Thyroid gland (tissue), 4 donors: ENCODE data around the gene ENKD1. TPM values are rescaled to one million over a fixed set of nuclear protein-coding genes. Genes with fewer than 3 reads are reported as not detected.
A peak's percentile ranks its signal among the peaks of the same experiment; 100 is the strongest.

Experiments
- DNase-seq, 2 donors: peaks; one replicate each; pipeline ENCODE4 v3.0.0-alpha.2; 2019
- H3K27ac ChIP-seq, 3 donors: fragments of 200-600 bp; sonication (generic); 1 replicate in 2 of 3; 2 replicates in 1 of 3; pipeline ENCODE4 v1.5.1; 2016 to 2019; ENCODE audit warnings: mild to moderate bottlenecking in 1 of 3, moderate library complexity in 1 of 3
- H3K27me3 ChIP-seq: fragments of 200-600 bp; sonication (generic); one replicate; pipeline ENCODE4 v1.5.1; 2019
- H3K36me3 ChIP-seq, 2 donors: fragments of 200-600 bp; sonication (generic); one replicate each; pipeline ENCODE4 v1.5.1; 2016 to 2019
- H3K4me1 ChIP-seq, 2 donors: fragments of 200-600 bp; sonication (generic); one replicate each; pipeline ENCODE4 v1.5.1; 2017 to 2019
- H3K4me3 ChIP-seq, 3 donors: fragments of 200-600 bp; sonication (generic); replicated peaks in 1 of 3; 1 replicate in 2 of 3; 2 replicates in 1 of 3; pipeline ENCODE4 v1.5.1; 2016; ENCODE audit warnings: mild to moderate bottlenecking in 1 of 3
- H3K9me3 ChIP-seq: fragments of 200-600 bp; sonication (generic); one replicate; pipeline ENCODE4 v1.5.1; 2017
- POLR2A ChIP-seq, 2 donors: fragments of 450-650 bp; IDR thresholded peaks; one replicate each; pipeline ENCODE4 v1.6.1; 2017; ENCODE audit warnings: antibody characterized with exemption in 2 of 2, mild to moderate bottlenecking in 2 of 2, moderate library complexity in 1 of 2
- WGBS, 2 donors: methylation state at CpG; one replicate each; pipeline ENCODE4 v1.1.5; 2017; 5-methylcytosine and 5-hydroxymethylcytosine counted together
- intact Hi-C: fragments of 100-400 bp; cut with DNase I; formaldehyde crosslinking; loops from one replicate; pipeline ENCODE4 v1.15.1; 2023
- total RNA-seq, 4 donors: library from RNA; depleted of rRNA; stranded (reverse); fragments of >200 nt; gene quantifications; one replicate each; pipeline ENCODE4 v1.2.3, GENCODE V29; 2016
- TF ChIP-seq, protein P1 (sequence below), 6 experiments: fragments of 200-600 bp in 3 of 6; fragments of 450-650 bp in 3 of 6; sonication (generic) in 3 of 6; IDR thresholded peaks; one replicate each; pipeline ENCODE4 v1.5.1; 2016 to 2019; ENCODE audit warnings: antibody characterized with exemption in 6 of 6, mild to moderate bottlenecking in 2 of 6, inconsistent platforms in 1 of 6, moderate library complexity in 1 of 6

The ENKD1 gene
- total RNA-seq, 4 donors from 2014 or later: 14.2 to 33.2 (median 21.9) TPM

- intact Hi-C loops: loop anchor here (5.0 kb wide), 1 partner anchor 126 kb away; no protein-coding TSS in a partner anchor
- Histone ChIP-seq H3K36me3 (no peaks in the 10 kb centered on the region), H3K27me3 (no peaks in the 10 kb centered on the region), H3K27ac (peak overlapping the region in 1 of 3 donors; percentile 0), H3K4me1 (peaks cover 42 to 63% of the 10 kb centered on the region in 2 donors), H3K4me3 (no peak overlapping the region), H3K9me3 (no peaks in the 10 kb centered on the region)
- no peak for DNase-seq
- no peak for TF ChIP-seq POLR2A (IDR thresholded peaks at IDR 0.05)
- TF ChIP-seq, protein P1, sequence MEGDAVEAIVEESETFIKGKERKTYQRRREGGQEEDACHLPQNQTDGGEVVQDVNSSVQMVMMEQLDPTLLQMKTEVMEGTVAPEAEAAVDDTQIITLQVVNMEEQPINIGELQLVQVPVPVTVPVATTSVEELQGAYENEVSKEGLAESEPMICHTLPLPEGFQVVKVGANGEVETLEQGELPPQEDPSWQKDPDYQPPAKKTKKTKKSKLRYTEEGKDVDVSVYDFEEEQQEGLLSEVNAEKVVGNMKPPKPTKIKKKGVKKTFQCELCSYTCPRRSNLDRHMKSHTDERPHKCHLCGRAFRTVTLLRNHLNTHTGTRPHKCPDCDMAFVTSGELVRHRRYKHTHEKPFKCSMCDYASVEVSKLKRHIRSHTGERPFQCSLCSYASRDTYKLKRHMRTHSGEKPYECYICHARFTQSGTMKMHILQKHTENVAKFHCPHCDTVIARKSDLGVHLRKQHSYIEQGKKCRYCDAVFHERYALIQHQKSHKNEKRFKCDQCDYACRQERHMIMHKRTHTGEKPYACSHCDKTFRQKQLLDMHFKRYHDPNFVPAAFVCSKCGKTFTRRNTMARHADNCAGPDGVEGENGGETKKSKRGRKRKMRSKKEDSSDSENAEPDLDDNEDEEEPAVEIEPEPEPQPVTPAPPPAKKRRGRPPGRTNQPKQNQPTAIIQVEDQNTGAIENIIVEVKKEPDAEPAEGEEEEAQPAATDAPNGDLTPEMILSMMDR (IDR thresholded peaks at IDR 0.05): no peak
- WGBS, 2 donors: 71 to 73% methylated on average over 4 of the region's 4 CpGs
These were observed 10.0 kb upstream of the ENKD1 start for GRCh38 chr16:67676516-67676915.

GRCh38 chr16:67675999-67676398 is 9.4 kb upstream of the ENKD1 start:
- Histone ChIP-seq H3K4me1 (peaks cover 42 to 63% of the 10 kb centered on the region in 2 donors), H3K27ac (no peak overlapping the region), H3K9me3 (no peaks in the 10 kb centered on the region), H3K36me3 (no peaks in the 10 kb centered on the region), H3K27me3 (no peaks in the 10 kb centered on the region), H3K4me3 (no peak overlapping the region)
- DNase-seq: no peak
- intact Hi-C loops: loop anchor here (5.0 kb wide), 1 partner anchor 126 kb away; no protein-coding TSS in a partner anchor
- no peak for TF ChIP-seq POLR2A (IDR thresholded peaks at IDR 0.05)
- TF ChIP-seq, protein P1 (IDR thresholded peaks at IDR 0.05): no peak
- WGBS, 2 donors: 95 to 97% methylated on average over 7 of the region's 7 CpGs

- no peaks in the 10 kb centered on the region for H3K9me3 ChIP-seq
- intact Hi-C loops: loop anchor here (5.0 kb wide), 1 partner anchor 127 kb away; no protein-coding TSS in a partner anchor
- H3K4me3 ChIP-seq: no peak overlapping the region
- no peaks in the 10 kb centered on the region for H3K36me3 ChIP-seq
- no peaks in the 10 kb centered on the region for H3K27me3 ChIP-seq
- 96 to 100% methylated on average over 15 to 17 of the region's 17 CpGs for WGBS, 2 donors
- DNase-seq: no peak
- no peak overlapping the region for H3K27ac ChIP-seq
- no peak for TF ChIP-seq POLR2A (IDR thresholded peaks at IDR 0.05)
- TF ChIP-seq, protein P1 (IDR thresholded peaks at IDR 0.05): no peak
- H3K4me1 ChIP-seq: peaks cover 42 to 63% of the 10 kb centered on the region in 2 donors
These were observed 9.0 kb upstream of the ENKD1 start for GRCh38 chr16:67675579-67675935.

DNA sequence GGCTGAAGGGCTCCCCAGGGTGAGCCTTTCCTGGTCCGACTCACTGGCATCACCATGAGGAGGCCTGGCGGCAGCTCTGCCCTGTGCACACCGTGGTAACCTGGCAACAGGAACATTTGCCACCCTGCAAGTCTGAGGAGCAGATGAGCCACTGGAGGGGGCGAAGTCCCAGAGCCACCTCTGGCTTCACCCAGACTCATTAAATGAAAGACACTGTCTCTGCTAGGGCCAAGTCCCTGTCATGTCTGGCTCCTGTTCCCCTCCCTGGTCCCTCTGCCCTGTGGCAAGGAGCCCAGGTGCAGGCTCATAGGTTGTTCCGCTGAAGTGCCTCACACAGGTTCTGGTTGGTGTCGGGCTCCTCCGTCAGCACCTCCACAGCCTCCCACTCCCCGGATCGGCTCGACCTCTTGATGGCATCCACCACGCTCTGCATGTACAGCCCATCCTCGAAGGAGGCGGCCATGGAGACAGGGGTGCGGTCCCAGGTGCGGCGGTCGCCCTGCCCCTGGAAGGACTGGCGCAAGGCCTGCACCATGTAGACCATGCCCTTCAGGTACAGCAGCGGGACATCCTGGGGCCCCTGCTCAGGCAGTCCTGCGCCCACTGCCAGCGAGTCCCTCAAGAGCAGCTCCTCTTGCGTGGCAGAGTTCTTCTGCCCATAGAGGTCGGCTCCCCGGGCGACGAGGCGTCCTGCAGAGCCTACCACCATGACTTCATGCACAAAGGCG is 8.5 kb upstream of the ENKD1 start:
- Histone ChIP-seq H3K4me1 (peaks cover 42 to 63% of the 10 kb centered on the region in 2 donors), H3K27ac (peak overlapping the region in 2 of 3 donors; percentile 77 to 79), H3K9me3 (no peaks in the 10 kb centered on the region), H3K36me3 (no peaks in the 10 kb centered on the region), H3K4me3 (no peak overlapping the region), H3K27me3 (no peaks in the 10 kb centered on the region)
- 72 to 81% methylated on average over 14 to 17 of the region's 28 CpGs for WGBS, 2 donors
- TF ChIP-seq, protein P1 (IDR thresholded peaks at IDR 0.05): no peak
- TF ChIP-seq POLR2A (IDR thresholded peaks at IDR 0.05): no peak
- peak in 1 of 2 donors; percentile 23 for DNase-seq
- intact Hi-C loops: loop anchor here (5.0 kb wide), 1 partner anchor 127 kb away; no protein-coding TSS in a partner anchor
